GM23248 (cell line): ENCODE measurements around the gene PSEN2.

Experiments
- EZH2 ChIP-seq: fragments of 200-600 bp; sonication (generic); IDR thresholded peaks from 2 replicates; pipeline ENCODE4 v1.6.1; 2018; ENCODE audit warnings: antibody characterized with exemption, mild to moderate bottlenecking; ENCODE audit not compliant: insufficient read depth, poor library complexity, severe bottlenecking
- EZH2phosphoT487 ChIP-seq: fragments of 200-600 bp; sonication (generic); IDR thresholded peaks from 2 replicates; pipeline ENCODE4 v1.6.1; 2018; ENCODE audit warnings: antibody characterized with exemption, moderate library complexity, mild to moderate bottlenecking, low read depth; ENCODE audit not compliant: insufficient read depth

- no peak for TF ChIP-seq EZH2phosphoT487
- no peak for TF ChIP-seq EZH2
Measured at GRCh38 chr1:226921504-226921903, 51.1 kb downstream of the PSEN2 start.
